DMS114 treated with DMSO at 0.1 percent for 48 hours (cell line): ENCODE measurements around the gene MAP2K1.
"Not testable (repeated sequence)": the region's sequence is repeated elsewhere in the genome, so short reads cannot be mapped to it uniquely, and the experiment has no call there.

Experiments
- DNase-seq: peaks from one replicate; lab custom pipeline; 2025; ENCODE audit not compliant: unreplicated experiment; lab: John Stamatoyannopoulos, UW

The MAP2K1 gene

DNA sequence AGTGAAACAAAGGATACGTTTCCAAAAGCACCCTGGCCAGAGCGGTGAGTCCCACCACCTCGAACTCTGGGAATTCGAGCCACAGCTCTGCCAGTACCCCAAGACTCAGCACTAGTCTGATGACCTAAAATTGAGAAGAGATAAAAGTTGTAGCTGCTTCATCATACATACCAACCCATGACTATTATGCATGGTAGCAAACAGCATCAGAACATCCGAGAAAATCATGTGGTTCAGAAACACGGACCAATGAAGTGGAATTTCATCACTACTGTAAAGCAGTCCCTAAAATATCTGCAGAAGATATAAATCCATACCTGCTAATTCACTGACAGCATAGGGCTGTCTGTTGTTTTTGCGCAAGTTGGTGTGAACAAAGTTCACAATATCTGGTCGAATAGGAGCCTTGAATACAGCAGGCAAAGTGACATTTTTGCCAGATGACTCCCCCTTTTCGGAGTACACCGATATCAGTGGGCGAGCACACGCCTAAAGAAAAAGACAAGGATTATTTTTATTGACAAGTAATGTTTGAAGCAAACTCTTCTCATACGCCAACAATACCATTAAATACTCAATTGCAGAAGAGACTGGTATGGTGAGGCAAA is 116.4 kb downstream of the MAP2K1 start:
- DNase-seq: not testable (repeated sequence)

DNA sequence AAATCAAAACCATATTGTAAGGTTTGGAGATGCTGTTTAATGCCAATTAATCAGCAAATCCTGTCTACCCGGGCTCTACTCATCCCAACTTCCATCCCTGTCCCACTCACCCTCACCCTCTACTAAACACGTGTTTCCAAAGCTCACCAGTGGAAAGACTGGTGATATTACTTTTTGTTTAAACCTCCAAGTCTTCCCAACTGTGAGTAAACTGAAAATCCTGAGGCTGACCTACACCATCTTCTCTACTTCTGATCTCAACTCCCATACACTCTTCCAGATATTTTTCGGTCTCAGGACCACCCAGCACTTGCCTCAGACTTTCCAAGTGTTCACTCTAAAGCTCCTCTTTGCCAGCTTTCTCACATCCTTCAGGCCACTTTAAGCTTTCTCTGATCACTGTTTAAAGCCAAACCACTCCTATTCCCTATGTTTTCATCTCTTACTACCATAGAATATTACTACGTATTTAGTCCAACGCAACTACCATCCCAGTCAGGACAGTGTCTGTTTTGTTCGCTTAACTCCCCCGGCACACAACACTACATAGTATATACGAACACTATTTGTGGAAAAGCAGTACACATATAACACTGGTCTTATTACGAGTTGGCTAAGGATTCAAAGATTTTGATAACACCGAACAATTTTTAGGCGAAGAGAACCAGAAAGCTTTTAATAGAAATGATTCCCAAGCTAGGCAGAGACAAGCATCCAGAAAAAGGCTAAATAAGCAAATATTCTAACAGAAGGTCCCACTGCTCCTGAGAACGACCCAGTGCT is 117.3 kb downstream of the MAP2K1 start:
- no peak for DNase-seq

- DNase-seq: peak; percentile 90
Measured at GRCh38 chr15:66504563-66505429, 118.1 kb downstream of the MAP2K1 start, which contains the start of the genes RPL4 and ZWILCH. TSS of gene RPL4 (minus strand) at chr15:66504855. CDS start at chr15:66504790, 65 bp downstream. TSS of gene ZWILCH (plus strand) at chr15:66505326. CDS start at chr15:66505339, 13 bp downstream.

DNA sequence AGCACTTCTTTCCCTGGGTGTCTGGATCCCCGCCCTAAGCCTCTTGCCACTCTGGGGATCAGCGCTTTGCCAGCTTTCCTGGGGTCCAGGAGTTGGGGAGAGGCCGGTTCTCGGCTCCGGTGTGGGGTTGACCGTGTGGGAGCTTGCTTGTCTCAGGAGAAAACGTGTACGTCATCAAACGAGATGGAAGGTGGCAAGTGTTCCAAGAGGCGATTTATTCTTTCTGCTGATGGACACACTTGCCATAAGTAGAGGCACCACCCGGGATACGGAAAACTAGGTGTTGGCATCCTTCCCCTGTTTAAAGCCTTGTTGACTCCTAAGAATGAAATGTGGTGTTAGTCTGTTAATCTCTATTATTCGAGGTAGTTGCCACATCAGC is 118.7 kb downstream of the MAP2K1 start:
- no peak for DNase-seq

DNA sequence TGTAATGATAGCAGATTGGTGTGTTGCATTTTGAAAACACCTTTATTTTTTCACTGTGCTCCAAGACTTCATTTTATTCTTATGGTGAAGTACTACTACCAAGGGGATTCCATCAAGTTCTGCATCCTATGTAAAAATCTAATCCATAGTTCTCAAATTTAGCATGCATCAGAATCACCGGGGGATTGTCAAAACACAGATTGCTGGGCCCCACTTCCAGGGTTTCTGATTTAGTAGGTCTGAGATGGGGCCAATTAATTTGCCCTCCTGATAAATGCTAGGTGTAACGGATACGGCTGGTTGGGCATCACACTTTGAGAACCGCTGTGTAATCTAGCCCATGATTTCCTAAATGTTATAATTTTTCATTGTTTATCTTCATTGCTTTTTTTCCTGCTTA is 119.1 kb downstream of the MAP2K1 start:
- no peak for DNase-seq

GRCh38 chr15:66508293-66508883 is 121.7 kb downstream of the MAP2K1 start:
- no peak for DNase-seq

GRCh38 chr15:66514586-66514985 is 127.9 kb downstream of the MAP2K1 start:
- DNase-seq: no peak

DNA sequence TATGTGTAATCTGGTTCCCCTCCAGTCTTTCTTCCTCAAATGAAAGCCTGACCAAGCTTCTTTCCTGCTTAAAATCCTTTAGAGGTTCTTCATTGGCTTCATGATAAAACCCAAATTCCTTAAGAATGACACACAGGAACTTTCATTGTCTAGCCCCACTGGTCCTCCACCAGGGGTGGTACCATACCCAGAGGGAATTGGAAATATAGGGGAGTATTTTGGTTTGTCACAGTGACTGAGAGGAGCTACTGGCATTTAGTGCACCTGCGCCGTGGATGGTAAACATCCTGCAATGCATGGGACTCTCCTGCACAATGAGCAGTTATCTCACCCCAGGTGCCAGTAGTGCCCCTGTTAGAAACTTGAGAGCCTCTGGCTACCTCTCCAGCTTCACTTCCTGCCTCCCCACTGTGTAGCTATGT is 129.2 kb downstream of the MAP2K1 start:
- DNase-seq: no peak

DNA sequence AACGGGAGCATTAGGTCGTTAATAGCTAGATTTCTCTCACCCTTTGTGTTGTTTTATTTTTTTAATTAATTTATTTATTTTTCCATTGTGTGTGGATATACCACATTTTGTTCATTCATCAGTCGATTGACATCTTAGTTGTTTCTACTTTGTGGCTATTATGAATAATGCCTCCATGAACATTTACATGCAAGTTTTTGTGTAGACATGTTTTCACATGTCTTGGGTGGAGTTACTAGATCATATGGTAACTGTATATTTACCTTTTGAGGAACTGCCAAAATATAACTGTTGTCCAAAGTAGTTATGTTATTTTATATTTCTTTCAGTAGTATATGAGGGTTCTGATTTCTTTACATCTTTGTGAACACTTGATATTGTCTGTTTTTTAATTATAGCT is 137.2 kb downstream of the MAP2K1 start:
- no peak for DNase-seq

GRCh38 chr15:66524838-66525237 is 138.1 kb downstream of the MAP2K1 start:
- DNase-seq: no peak

GRCh38 chr15:66535056-66535455 is 148.3 kb downstream of the MAP2K1 start:
- no peak for DNase-seq
